NCI-H345 treated with DMSO at 0.1 percent for 48 hours (cell line): ENCODE measurements around the gene RALGPS1.

ENCODE experiments used
- DNase-seq: peaks from one replicate; lab custom pipeline; 2025; ENCODE audit not compliant: unreplicated experiment; lab: John Stamatoyannopoulos, UW

The RALGPS1 gene, protein sequence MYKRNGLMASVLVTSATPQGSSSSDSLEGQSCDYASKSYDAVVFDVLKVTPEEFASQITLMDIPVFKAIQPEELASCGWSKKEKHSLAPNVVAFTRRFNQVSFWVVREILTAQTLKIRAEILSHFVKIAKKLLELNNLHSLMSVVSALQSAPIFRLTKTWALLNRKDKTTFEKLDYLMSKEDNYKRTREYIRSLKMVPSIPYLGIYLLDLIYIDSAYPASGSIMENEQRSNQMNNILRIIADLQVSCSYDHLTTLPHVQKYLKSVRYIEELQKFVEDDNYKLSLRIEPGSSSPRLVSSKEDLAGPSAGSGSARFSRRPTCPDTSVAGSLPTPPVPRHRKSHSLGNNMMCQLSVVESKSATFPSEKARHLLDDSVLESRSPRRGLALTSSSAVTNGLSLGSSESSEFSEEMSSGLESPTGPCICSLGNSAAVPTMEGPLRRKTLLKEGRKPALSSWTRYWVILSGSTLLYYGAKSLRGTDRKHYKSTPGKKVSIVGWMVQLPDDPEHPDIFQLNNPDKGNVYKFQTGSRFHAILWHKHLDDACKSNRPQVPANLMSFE

DNA sequence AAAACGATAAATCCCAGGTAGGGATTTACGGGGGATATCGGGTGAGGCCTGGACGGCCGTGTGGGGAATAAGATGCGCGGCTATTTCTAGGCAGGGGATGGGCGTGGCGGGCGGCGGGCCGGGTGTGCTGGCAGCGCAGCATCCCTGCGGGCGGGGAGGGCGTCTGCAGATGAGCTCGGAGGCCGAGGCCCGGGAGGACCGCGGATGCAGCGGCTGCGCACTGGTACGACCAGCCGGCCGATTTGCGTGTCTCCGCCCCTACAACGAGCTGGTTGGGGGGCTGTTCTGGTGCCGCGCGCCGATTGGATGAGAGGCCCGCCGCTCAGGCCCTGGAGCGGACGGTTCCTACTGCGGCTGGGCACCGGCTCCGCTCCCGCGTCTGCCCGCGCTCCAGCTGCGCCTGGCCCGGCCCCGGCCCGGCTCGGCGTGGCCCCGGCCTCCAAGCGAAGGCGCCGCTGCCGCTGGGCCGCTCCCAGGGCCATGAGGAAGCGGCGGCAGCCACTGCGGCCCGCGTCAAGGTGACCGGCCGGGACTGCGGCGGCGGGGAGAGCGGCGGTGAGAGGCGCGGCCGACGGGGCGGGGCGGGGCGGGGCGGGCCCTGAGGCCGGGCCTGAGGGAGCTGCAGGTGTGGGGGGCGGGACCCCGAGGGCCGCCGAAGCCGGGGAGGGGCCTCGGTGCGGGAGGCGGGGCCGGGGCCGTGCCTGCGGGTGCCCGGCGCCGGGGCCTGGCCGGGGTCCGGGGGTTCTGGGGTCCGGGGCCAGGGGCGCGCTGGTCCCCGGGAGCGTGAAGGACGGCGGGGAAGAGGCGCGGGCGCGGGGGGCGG, at the start of gene RALGPS1:
TSS of gene RALGPS1 (plus strand) at position 325 of the 823 bp plus-strand sequence. CDS start 47,508 bp downstream, outside the sequence.
- peak; percentile 91 for DNase-seq

DNA sequence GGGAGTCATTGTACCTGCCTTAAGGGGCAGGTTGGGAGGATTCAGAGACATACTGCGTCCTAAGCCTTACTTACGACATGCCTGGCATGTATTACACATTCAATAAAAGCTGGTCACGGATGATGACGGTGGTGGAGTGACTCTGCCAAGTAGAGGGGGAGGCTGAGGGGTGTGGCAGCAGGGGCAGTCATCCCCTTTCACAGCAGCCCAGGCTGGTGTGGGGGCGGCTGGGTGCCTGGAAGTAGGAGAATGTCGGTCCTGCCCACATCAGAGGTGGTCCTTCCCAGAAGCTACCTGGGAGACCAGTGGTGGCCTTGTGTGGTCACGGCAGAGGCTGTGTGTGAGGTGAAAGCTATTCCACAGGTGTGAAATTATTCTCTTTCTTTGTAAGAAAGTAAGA, 45.2 kb upstream of the RALGPS1 start:
- no peak for DNase-seq

DNA sequence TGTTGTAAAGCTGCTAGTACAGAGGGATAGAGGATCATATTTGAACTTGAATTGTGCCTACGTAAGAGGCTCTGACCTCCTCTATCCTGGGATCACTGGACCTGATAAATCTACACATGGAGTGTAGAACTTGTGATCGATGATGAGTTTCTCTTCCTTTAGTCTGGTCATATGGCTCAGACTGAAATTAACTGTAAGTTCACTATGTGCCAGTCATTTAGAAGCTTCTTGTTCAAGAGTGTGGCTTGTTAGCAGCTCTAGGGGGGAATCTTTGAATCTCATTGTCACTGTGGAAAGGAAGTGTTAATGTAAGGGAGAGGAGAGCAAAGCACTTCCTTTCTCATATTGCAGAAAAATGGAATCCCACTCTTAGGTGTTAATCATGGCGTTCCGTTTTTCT, 42.1 kb upstream of the RALGPS1 start:
- no peak for DNase-seq

DNA sequence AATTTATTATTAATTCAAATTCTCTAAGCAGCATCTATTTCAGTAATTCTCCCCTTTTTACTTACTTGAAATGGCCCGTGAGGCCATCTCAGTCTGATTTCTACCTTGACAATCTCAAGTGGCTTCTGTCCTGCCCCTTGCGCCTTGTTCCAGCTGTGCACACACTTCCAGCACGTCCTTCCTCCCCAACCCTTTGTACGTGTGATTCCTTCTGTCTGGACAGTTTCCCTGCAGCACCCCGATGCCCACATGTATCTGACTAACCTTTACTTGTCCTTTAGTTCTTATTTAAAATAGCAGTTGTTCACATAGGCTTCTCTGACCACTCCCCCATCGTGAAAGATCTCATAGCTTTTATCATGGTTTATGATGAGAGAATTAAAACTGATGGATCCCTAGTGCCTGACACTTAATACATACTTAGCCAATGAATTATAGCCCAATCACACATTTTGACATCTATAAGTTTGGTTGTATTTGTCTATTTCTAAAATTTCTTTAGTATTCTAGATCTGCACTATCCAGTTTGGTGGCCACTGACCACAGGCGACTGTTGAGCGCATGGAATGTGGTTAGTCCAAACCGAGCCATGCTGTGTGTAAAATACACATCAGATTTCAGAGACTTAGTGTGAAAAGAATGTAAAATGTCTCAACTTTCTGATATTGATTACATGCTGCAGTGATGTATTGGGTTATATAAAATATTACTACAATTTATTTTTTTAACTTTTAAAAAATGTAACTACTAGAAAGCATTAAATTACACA, 39.9 kb upstream of the RALGPS1 start:
- no peak for DNase-seq

DNA sequence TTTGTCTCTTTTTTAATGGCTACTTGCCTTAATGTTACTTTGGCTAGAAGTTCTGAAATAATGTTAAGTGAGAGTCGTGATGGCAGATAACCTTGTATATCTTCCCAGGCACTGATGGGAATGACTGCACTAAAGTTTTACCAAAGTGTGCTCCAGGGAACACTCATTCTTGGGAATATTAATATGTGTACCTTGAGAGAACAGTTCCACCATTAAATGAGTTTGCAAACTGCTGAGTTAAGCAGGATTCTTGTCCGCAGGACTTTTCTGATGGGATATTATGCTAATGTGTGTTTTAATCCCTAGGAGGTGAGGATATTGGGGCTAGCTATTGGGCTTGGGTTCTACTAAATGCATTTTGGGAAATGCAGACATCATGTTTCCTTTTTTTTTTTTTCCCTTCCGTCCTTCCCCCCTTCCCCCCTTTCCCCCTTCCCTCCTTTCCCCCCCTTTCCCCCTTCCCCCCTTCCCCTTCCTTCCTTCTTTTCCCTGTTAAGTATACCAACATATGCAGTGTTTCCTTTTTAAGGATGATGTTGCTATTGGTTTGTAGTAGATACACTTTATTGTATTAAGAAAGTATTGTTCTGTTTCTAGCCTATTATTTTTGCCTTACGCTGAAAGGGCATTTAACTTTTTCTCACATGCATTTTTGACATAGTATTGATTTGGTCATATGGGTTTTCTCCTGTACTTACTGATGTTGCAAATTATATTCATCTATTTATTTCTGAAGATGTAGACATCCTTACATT, 38.6 kb upstream of the RALGPS1 start:
- DNase-seq, result no peak

DNA sequence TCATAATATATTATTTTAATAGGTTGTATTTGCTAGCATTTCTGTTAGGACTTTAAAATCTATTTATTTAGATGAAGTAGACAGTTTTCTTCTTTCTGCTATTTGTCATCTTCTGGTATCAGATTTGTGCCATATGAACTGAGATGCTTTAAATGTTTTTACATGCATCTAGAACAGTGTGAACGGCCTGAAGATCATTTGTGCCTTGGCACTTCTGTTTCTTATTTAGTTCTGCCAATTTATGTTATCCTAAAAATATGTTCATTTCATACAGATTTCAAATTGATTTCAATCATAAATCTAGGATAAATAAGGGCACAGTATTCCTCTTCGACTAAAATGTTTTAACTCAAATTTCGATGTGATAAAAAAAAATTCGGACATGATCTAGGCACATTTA, 38.1 kb upstream of the RALGPS1 start:
- no peak for DNase-seq

DNA sequence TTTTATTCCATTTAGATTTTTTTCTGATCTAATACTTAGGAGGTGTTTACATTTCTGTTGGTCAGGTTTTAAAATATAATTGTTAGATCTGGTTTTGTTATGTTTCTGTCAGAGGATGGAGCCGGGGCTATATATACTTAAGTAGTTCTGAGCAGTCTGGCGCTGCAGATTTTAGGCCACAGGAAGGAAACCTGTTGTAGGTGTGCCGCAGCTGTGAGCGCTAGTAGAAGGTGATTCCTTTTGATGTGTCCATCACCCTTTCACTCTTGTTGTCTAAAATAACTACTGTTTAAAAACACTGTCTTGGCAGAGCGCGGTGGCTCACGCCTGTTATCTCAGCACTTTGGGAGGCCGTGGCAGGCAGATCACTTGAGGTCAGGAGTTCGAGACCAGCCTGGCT, 37.2 kb upstream of the RALGPS1 start:
- DNase-seq, result no peak

DNA sequence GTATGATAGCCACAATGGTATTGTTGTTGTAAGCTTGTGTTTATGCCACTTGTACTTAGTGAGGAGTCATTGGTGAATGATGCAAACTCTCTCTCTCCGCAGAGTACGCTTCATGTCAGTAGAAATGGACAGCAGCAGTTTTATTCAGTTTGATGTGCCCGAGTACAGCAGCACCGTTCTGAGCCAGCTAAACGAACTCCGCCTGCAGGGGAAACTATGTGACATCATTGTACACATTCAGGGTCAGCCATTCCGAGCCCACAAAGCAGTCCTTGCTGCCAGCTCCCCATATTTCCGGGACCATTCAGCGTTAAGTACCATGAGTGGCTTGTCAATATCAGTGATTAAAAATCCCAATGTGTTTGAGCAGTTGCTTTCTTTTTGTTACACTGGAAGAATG, 35.3 kb upstream of the RALGPS1 start:
- no peak for DNase-seq

DNA sequence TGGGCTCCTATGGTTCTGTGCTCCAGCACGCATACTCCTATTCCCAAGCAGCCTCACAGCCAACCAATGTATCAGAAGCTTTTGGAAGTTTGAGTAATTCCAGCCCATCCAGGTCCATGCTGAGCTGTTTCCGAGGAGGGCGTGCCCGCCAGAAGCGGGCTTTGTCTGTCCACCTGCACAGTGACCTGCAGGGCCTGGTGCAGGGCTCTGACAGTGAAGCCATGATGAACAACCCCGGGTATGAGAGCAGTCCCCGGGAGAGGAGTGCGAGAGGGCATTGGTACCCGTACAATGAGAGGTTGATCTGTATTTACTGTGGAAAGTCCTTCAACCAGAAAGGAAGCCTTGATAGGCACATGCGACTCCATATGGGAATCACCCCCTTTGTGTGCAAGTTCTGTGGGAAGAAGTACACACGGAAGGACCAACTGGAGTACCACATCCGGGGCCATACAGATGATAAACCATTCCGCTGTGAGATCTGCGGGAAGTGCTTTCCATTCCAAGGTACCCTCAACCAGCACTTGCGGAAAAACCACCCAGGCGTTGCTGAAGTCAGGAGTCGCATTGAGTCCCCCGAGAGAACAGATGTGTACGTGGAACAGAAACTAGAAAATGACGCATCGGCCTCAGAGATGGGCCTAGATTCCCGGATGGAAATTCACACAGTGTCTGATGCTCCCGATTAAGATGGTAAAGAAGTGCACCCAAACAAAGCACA, 34.2 kb upstream of the RALGPS1 start:
- DNase-seq, result no peak

DNA sequence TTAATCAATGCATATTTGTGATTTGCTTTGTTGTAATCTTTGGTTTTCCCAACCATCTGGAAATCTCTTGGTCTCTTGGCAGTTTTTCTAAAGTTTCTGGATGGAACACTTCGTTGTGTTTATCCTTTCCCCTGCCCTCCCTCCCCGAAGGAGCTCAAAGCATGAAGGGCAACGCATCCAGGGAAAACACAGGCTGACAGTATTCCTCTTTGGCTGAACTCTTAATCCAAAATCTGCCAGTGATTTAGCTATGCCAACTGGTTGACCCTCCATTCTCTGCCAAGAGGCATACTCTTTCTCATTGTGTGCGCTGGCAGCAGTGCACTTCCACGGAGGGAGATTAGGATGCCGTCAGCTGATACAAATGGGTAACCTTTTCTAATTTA, 33.6 kb upstream of the RALGPS1 start:
- no peak for DNase-seq

DNA sequence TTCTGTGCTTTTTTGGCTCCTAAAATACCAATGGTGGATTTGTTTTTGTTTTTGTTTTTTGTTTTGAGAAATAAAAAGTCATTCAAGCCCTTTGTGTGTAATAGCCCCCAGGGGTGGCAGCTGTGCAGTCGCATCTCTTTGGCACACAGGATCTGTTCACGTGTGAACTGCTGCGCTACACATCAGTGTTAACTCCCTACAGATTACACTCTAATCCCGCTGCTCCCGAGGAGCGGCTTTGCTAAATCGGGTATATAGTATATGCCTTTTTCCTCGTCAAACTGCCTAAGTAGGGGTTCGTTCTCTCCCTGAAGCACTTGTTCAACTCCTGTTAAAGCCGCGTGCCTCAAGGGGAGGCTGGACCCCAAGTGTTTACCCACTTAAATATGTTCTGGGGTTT, 31.8 kb upstream of the RALGPS1 start:
- DNase-seq, result no peak

DNA sequence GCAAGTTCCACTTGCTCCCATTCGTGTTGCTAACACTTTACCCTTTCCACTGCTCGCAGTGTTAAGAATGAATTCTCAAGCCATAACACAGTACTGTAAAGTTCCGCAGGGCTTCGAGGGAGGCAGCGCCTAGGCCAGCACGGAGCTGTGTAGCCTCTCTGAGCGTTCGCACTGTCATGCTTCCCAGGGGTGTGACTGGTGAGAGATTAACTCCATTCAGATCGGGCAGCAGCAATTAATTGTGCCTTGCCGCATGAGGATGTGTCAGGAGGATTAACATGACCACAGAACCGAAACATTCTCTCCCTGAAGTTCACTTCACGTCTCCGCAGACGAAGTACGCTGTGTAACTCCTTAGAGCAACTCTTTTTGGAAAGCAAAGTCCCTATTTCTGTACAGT, 30.9 kb upstream of the RALGPS1 start:
- DNase-seq, result no peak

DNA sequence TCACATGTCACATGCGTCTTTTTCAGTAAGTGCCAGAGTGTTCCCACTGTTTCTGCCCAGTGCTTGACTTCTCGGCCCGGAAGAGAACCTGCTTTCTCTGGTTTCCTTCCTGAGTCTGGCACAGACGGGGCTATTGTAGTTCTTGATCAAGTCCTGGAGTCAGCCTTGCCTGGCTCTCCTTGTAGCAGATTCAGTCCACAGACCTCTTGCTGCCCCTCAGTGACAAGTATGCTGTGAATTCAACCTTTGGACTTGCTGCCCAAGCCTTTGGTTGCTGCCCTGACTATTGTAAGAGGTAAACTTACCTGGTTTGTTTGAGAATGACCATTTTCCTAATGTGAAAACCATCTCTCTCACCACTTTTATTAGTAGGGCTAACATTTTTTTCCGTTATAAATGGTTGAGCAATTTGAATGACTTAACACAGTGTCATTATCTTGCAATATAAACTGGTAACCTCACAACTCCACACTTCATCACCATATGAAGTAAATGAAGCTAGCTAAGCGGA, 29.4 kb upstream of the RALGPS1 start:
- no peak for DNase-seq

DNA sequence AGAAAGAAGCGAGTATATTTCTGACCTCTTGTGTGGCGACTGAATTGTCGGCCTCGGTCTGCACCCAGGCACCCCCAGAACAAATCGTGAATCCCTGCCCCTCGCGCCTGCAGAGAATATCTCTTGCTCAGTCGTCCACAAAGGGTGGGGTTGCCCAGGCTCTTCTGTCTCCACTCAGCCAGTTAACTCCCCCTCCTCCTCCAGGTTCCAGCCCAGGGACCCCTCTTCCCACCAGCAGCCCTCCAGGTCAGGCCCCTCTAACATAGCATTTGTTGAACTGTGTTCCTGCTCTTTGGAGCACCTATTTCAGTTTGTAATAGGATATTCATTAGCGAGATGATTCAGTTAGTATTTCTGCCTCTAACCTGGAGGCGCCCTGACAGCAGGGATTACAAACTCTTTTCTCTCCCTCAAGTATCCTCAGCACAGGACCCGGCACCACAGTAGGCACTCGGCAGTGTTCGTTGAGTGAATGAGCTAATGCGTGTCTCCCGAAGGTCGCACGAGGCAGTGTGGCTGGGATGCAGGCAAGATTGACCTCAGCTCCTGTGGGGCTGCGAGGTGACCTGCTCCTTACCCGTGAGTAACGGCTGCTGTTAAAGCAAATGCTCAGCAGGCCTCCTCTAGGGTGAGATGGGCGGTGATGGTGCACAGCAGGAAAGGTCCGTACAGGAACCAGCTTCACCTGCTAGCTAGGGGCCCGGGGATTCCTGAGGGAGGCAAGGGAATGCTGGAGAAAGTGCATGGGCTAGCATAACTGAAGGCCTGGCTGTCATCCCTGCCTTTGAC, 28.4 kb upstream of the RALGPS1 start:
- DNase-seq, result no peak

DNA sequence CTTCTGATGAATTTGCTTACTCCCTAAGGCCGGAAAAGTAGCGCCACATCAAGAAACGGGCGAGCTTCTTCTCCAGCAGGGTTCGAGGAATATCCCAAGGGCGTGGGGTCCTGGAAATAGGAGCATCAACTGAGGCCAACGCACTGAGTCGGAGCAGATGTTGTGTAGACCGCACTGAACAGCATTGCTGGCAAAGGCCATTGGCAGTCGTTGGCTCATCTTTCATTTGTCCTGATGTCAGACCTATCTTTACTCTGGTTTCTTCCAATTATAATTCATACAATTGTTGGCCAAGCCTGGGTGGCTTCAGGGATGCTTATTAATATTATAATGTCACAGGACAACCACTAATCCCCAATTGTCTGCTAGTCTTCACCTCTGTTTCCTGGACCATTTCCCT, 27.7 kb upstream of the RALGPS1 start:
- DNase-seq, result no peak

DNA sequence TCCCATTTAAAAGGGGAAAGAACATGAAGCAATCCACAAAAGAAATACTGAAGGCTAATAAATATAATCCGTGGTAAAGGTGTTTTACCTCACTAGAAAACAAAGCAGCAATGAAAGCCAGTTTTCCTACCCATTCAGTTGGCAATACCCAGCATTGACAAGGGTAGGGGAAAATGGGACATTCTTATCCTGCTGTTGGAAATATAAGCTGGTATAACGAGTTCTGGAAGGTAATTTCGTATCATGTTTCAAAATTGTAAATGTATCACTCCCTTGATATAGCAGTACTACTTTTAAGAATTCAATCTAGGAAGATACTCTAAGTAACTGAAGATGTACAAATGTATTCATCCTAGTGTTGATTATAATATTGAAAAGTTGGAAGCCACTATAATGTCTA, 22.9 kb upstream of the RALGPS1 start:
- DNase-seq, result no peak

DNA sequence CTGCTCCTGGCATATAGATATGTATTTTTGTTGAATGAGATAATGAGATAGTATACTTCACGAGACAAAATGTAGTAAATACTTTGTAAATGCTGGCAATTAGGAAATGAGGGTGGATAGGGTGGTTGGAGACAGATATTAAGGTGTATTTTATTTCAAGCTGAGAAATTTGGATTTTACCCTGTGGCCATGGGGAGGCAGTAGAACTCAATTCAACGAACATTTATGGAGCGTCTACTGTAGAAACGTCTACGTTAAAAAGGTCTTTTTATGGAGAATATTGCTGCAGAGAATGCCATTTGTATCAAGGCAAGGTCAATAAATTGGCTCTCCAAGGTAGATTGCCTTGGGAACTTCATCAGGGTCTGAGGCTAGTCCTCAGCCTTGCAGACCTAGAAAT, 21.5 kb upstream of the RALGPS1 start:
- DNase-seq, result no peak

DNA sequence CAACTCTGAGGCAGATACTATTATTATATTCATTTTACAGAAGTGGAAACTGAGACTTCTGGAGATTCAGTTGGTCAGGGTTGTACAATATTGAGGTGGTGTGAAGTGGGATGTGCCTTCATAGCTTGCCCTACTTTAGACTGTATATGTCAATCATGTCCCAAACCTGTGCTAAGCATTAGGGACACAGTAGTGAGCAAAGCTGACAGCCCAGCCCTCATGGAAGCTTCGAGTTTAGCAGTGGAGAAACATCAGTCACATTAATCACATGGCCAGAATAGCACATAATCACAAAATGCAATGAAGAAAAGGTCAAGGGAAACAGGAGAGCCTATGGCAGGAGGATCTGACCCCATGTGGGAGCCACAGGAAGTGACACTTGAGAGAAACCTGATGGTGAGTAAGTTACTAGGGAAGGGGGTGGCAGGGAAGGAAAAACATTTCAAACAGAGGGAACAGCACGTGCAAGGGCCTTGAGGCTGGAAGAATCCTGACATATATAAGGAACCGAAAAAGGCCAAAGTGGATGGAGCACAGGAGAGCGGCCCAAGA, 20.5 kb upstream of the RALGPS1 start:
- no peak for DNase-seq

DNA sequence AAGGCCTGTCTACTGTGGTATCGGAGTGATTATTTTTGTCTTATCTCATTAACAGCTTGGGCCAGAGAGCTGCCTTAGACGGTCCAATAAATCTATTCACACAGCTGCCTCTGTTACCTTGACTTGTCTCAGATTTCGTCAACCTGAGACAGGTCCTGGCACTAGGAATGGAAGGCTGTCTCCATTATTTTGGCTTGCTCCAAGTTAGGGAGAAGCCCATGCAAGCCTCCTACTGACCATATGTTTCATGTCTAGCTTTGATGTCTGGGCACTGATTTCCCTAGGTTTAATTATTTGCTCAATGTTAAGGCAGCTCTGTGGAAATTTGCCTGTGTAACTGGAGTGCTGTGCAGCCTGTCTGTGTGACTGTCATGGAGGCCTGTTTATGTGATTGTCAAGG, 12.4 kb upstream of the RALGPS1 start:
- DNase-seq, result no peak
